Heart left ventricle (tissue), 13 donors: ENCODE data around the gene CLDN17.

Experiments used
- CTCF ChIP-seq, 12 donors: fragments of 200-600 bp; sonication (generic) in 4 of 12; IDR thresholded peaks; one replicate each; pipeline versions ENCODE4 v1.5.0 to v1.8.0; 2018 to 2022; ENCODE audit warnings: antibody characterized with exemption in 12 of 12, mild to moderate bottlenecking in 5 of 12
- POLR2A ChIP-seq, 2 donors: fragments of 450-650 bp; IDR thresholded peaks; one replicate each; pipeline ENCODE4 v1.6.1; 2017; ENCODE audit warnings: antibody characterized with exemption in 2 of 2, mild to moderate bottlenecking in 2 of 2, moderate library complexity in 2 of 2
- donor health status: ischemic (EF 13 %, LVEDD 7.1; RV severe dilation, severe dysfunction).
- donor health status: DM: no; HTN: yes; CAD: no.
- donor health status: DM: no; HTN: no; CAD: no.
- donor health status: ischemic (EF 25% LVEDD 6.9; RV normal size, moderate dysfunction).
- donor health status: ischemic (EF 25% LVEDD 5.7; RV mildly dilated, moderate dysfunction).
- donor health status: ischemic (EF 35%, LVEDD 5.7; RV mildly dilated, moderate dysfunction).
- donor health status: nonischemic (EF 11% LVEDD 7.7; RV severe dilation, severe dysfunction).
- donor health status: DM: yes; HTN: yes; CAD: no.
- donor health status: PGD.
- donor health status: ischemic (EF 29% LVEDD 5.4; RV normal size, mild dysfunction).
- donor health status: nonischemic (EF 23%, LVEDD 6.1; RV moderate dilation, normal function).

- TF ChIP-seq CTCF (IDR thresholded peaks at IDR 0.05) (no peak), POLR2A (IDR thresholded peaks at IDR 0.05) (no peak)
Measured at GRCh38 chr21:30168086-30168485, 1.5 kb upstream of the CLDN17 start.
